GM12891 (cell line): ENCODE results near the gene CTSD.

Experiments
- POLR2A ChIP-seq: IDR thresholded peaks from 2 replicates; pipeline ENCODE4 v1.6.1; 2011; ENCODE audit warnings: low read depth, low read length, control low read depth
- POLR2AphosphoS5 ChIP-seq: IDR thresholded peaks from 2 replicates; pipeline ENCODE4 v1.6.1; 2011; ENCODE audit warnings: low read depth, low read length, control low read depth
- POU2F2 ChIP-seq: IDR thresholded peaks from 2 replicates; pipeline ENCODE4 v1.6.1; 2011; ENCODE audit warnings: low read depth, mild to moderate bottlenecking, control low read depth, low read length, moderate library complexity

- TF ChIP-seq POLR2A: no peak
- TF ChIP-seq POU2F2: no peak
- no peak for TF ChIP-seq POLR2AphosphoS5
These were observed 17.9 kb upstream of the CTSD start for GRCh38 chr11:1781593-1781975.
